GM12801 (cell line): Measurements from ENCODE around the gene TMEM245.

Experiments
- CTCF ChIP-seq: IDR thresholded peaks from one replicate; pipeline ENCODE4 v1.5.1; 2011; ENCODE audit warnings: control low read depth; ENCODE audit not compliant: insufficient read length; ENCODE audit errors: extremely low read depth

The TMEM245 gene

GRCh38 chr9:108997112-108997511 is 122.6 kb downstream of the TMEM245 start:
- TF ChIP-seq CTCF = no peak

DNA sequence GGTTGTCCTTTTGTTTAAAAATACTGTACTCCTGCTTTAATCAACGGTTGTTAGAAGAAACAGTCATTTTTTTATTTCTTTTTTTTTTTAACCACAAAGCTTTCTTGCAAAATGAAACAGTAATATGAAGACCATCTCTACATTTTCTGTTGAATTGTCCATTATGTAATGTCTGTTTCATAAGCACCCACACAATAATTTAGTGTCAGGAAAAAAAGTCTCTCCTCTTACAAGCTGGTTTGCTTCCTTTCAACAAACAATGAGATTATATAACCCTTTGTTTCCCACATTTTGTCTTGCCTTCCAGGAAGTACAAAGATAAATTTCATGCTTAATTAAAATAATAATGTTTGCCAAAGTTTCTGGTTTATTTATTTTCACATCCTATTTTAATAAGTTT is 123.1 kb downstream of the TMEM245 start:
- no peak for TF ChIP-seq CTCF

- no peak for TF ChIP-seq CTCF
These were observed 125.1 kb downstream of the TMEM245 start for GRCh38 chr9:108994695-108995094.

- no peak for TF ChIP-seq CTCF
These were observed 128.3 kb downstream of the TMEM245 start for GRCh38 chr9:108991479-108991878.

DNA sequence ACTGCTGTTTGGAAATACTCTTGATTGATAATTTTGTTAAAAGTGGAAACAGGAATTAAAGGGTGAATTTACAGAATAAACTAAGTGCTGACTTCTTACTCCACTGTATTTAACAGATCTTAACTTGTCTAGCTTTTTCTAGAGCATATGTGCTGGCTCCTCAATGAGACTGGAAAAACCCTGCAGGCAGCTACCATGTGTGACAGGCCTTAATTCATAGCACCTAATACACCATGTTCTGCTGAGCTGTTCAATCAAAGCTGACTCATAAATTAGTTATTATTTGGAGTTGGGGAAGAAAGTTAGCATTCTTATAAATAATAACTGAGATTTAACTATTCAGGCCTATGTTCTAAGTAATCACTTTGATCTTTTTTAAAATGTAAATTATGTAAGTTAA is 135.9 kb downstream of the TMEM245 start:
- no peak for TF ChIP-seq CTCF

GRCh38 chr9:108980893-108981292 is 138.9 kb downstream of the TMEM245 start:
- no peak for TF ChIP-seq CTCF

GRCh38 chr9:108978205-108978604 is 141.5 kb downstream of the TMEM245 start:
- TF ChIP-seq CTCF = no peak

- no peak for TF ChIP-seq CTCF
These were observed 145.9 kb downstream of the TMEM245 start for GRCh38 chr9:108973895-108974294.
